IMR-90 (cell line): ENCODE measurements around the gene KCNQ5. TPM values are rescaled to one million over a fixed set of nuclear protein-coding genes. Genes with fewer than 3 reads are reported as not detected.

Experiments used
- ATAC-seq: fragments of 200-7000 bp; cut with Tn5 transposase; 2 replicates; pipeline ENCODE4 v1.9.1; 2020; ENCODE audit warnings: low read depth, mild to moderate bottlenecking, moderate library complexity
- BruUV-seq: library from RNA; stranded (reverse); fragments of 400-500 nt; replicated peaks from 2 replicates; lab custom pipeline; 2021; lab: Mats Ljungman, UMichigan
- CTCF ChIA-PET: fragments of 300-600 bp; formaldehyde crosslinking; extraction: SDS; loops from one replicate; lab custom pipeline; 2021; ENCODE audit warnings: antibody characterized with exemption; lab: Yijun Ruan, JAX
- POLR2A ChIA-PET: fragments of 300-600 bp; sonication (Branson Sonifier 250); formaldehyde crosslinking; loops from one replicate; lab custom pipeline; 2022; ENCODE audit warnings: antibody characterized with exemption; ENCODE audit not compliant: unreplicated experiment; lab: Charles Lee
- DNase-seq: peaks from one replicate; pipeline ENCODE4 v3.0.0; 2013
- H2AFZ ChIP-seq: replicated peaks from 2 replicates; pipeline ENCODE3; 2013; ENCODE audit warnings: low read length, mild to moderate bottlenecking; ENCODE audit not compliant: poor library complexity
- H2AK5ac ChIP-seq: 2 replicates; pipeline ENCODE4 v1.6.1; 2013; ENCODE audit warnings: low read depth, low read length, inconsistent platforms
- H2AK9ac ChIP-seq: replicated peaks from 2 replicates; pipeline ENCODE3; 2013; ENCODE audit warnings: mild to moderate bottlenecking, low read depth, low read length, moderate library complexity; ENCODE audit not compliant: poor library complexity
- H2BK120ac ChIP-seq: 2 replicates; pipeline ENCODE4 v1.6.1; 2013; ENCODE audit warnings: low read depth, low read length, inconsistent platforms
- H2BK15ac ChIP-seq: 3 replicates; pipeline ENCODE4 v1.6.1; 2013; ENCODE audit warnings: low read depth, low read length, inconsistent platforms
- H2BK20ac ChIP-seq: 2 replicates; pipeline ENCODE4 v1.6.1; 2013; ENCODE audit warnings: low read depth, mild to moderate bottlenecking, inconsistent platforms, low read length, moderate library complexity
- H2BK5ac ChIP-seq: 2 replicates; pipeline ENCODE4 v1.6.1; 2013; ENCODE audit warnings: mild to moderate bottlenecking, low read depth, low read length, inconsistent platforms; ENCODE audit not compliant: poor library complexity, severe bottlenecking
- H3K14ac ChIP-seq: replicated peaks from 2 replicates; pipeline ENCODE4 v1.6.1; 2013; ENCODE audit warnings: low read depth, low read length, inconsistent platforms
- H3K18ac ChIP-seq: 2 replicates; pipeline ENCODE4 v1.6.1; 2013; ENCODE audit warnings: low read depth, low read length, control low read depth
- H3K23ac ChIP-seq: 2 replicates; pipeline ENCODE4 v1.6.1; 2013; ENCODE audit warnings: low read depth, low read length, inconsistent platforms
- H3K27ac ChIP-seq: 2 replicates; pipeline ENCODE4 v1.5.1; 2013; ENCODE audit warnings: mild to moderate bottlenecking, control low read depth, low read length; ENCODE audit not compliant: insufficient read depth
- H3K27me3 ChIP-seq: 2 replicates; pipeline ENCODE4 v1.6.1; 2013; ENCODE audit warnings: low read length; ENCODE audit not compliant: control insufficient read depth, insufficient read depth
- H3K36me3 ChIP-seq: 2 replicates; pipeline ENCODE4 v1.6.1; 2013; ENCODE audit warnings: low read length, mixed read lengths; ENCODE audit not compliant: control insufficient read depth, insufficient read depth
- H3K4ac ChIP-seq: 2 replicates; pipeline ENCODE4 v1.6.1; 2013; ENCODE audit warnings: low read depth, low read length, inconsistent platforms
- H3K4me1 ChIP-seq: 2 replicates; pipeline ENCODE4 v1.6.1; 2013; ENCODE audit warnings: low read length, mixed read lengths; ENCODE audit not compliant: control insufficient read depth, insufficient read depth
- H3K4me2 ChIP-seq: 2 replicates; pipeline ENCODE4 v1.6.1; 2013; ENCODE audit warnings: low read depth, mild to moderate bottlenecking, control low read depth, low read length, moderate library complexity
- H3K4me3 ChIP-seq: 2 replicates; pipeline ENCODE4 v1.5.1; 2013; ENCODE audit warnings: low read depth, mild to moderate bottlenecking, control low read depth, low read length, moderate library complexity; ENCODE audit not compliant: insufficient read depth
- H3K56ac ChIP-seq: 2 replicates; pipeline ENCODE4 v1.6.1; 2013; ENCODE audit warnings: low read length, inconsistent platforms; ENCODE audit not compliant: insufficient read depth; ENCODE audit errors: extremely low read depth
- H3K79me1 ChIP-seq, 2 experiments: 2 replicates each; pipeline ENCODE4 v1.6.1; 2013; ENCODE audit warnings: low read length in 2 of 2, inconsistent platforms in 1 of 2, low read depth in 1 of 2
- H3K9ac ChIP-seq: 2 replicates; pipeline ENCODE4 v1.6.1; 2013; ENCODE audit warnings: low read depth, low read length, control low read depth
- H3K9me1 ChIP-seq: 2 replicates; pipeline ENCODE4 v1.6.1; 2013; ENCODE audit warnings: low read length, inconsistent platforms; ENCODE audit not compliant: insufficient read depth
- H3K9me3 ChIP-seq: 2 replicates; pipeline ENCODE4 v1.6.1; 2013; ENCODE audit warnings: low read length; ENCODE audit not compliant: control insufficient read depth, insufficient read depth
- H4K20me1 ChIP-seq: 2 replicates; pipeline ENCODE4 v1.6.1; 2013; ENCODE audit warnings: low read length, inconsistent platforms; ENCODE audit not compliant: insufficient read depth
- H4K5ac ChIP-seq: 2 replicates; pipeline ENCODE4 v1.6.1; 2013; ENCODE audit warnings: mild to moderate bottlenecking, low read depth, low read length, control low read depth
- H4K8ac ChIP-seq, 2 experiments: 2 replicates each; pipeline ENCODE4 v1.6.1; 2013; ENCODE audit warnings: low read depth in 2 of 2, low read length in 2 of 2, control low read depth in 1 of 2, inconsistent platforms in 1 of 2
- H4K91ac ChIP-seq: 2 replicates; pipeline ENCODE4 v1.6.1; 2013; ENCODE audit warnings: low read depth, low read length, inconsistent platforms; ENCODE audit not compliant: insufficient read depth
- CTCF ChIP-seq: conservative IDR thresholded peaks from 2 replicates; pipeline ENCODE4 v1.5.1; 2012; ENCODE audit warnings: mild to moderate bottlenecking, low read depth, low read length, improper control_type of control experiment
- FOS ChIP-seq: fragments of 150-350 bp; IDR thresholded peaks from 2 replicates; pipeline ENCODE4 v1.6.1; 2016; ENCODE audit warnings: low read depth, low read length
- MAFK ChIP-seq: IDR thresholded peaks from 2 replicates; pipeline ENCODE4 v1.6.1; 2012; ENCODE audit warnings: low read depth, low read length, improper control_type of control experiment
- MAZ ChIP-seq: IDR thresholded peaks from 2 replicates; pipeline ENCODE4 v1.6.1; 2012; ENCODE audit warnings: low read depth, mild to moderate bottlenecking, low read length, improper control_type of control experiment, moderate library complexity, borderline replicate concordance
- MXI1 ChIP-seq: IDR thresholded peaks from 2 replicates; pipeline ENCODE4 v1.6.1; 2012; ENCODE audit warnings: low read depth, mild to moderate bottlenecking, low read length, moderate library complexity, borderline replicate concordance
- NFE2L2 ChIP-seq: fragments of 150-350 bp; IDR thresholded peaks from 2 replicates; pipeline ENCODE4 v1.6.1; 2016; ENCODE audit warnings: low read depth, mild to moderate bottlenecking, low read length
- POLR2A ChIP-seq: IDR thresholded peaks from 2 replicates; pipeline ENCODE4 v1.6.1; 2012; ENCODE audit warnings: mild to moderate bottlenecking, low read depth, low read length
- RFX5 ChIP-seq: IDR thresholded peaks from 2 replicates; pipeline ENCODE4 v1.8.0; 2012; ENCODE audit warnings: low read depth, mild to moderate bottlenecking, low read length, moderate library complexity
- USF2 ChIP-seq: fragments of 150-350 bp; IDR thresholded peaks from 2 replicates; pipeline ENCODE4 v1.6.1; 2017; ENCODE audit warnings: mild to moderate bottlenecking, antibody characterized with exemption, low read length, low read depth
- dilution Hi-C: fragments of 300-500 bp; cut with HindIII; formaldehyde crosslinking; loops from one replicate; pipeline ENCODE4 v1.14.3; 2018; ENCODE audit warnings: low sequenced_read_pairs; ENCODE audit not compliant: unreplicated experiment
- in situ Hi-C: fragments of 300-500 bp; cut with MboI; formaldehyde crosslinking; loops from 3 replicates; pipeline ENCODE4 v1.14.3; 2019; ENCODE audit warnings: low sequenced_read_pairs, inconsistent platforms, mixed read lengths
- intact Hi-C: fragments of 100-400 bp; cut with micrococcal nuclease; formaldehyde crosslinking; loops from 2 replicates; pipeline ENCODE4 v1.10.0; 2022
- polyA plus RNA-seq, 3 experiments: library from polyadenylated mRNA; depleted of rRNA; stranded (reverse); fragments of >200 nt; gene quantifications; 2 replicates each; pipeline ENCODE4 v1.2.3, GENCODE V29; 2012; ENCODE audit warnings: low replicate concordance in 1 of 3
- total RNA-seq: library from RNA; depleted of rRNA; stranded (reverse); fragments of >200 nt; gene quantifications from 2 replicates; pipeline ENCODE4 v1.2.3, GENCODE V29; 2012

The KCNQ5 gene
- total and polyA plus RNA-seq, 2 of the 4 experiments (the other 2 are of a cell fraction) = 0.75 to 1.3 TPM

GRCh38 chr6:73144516-73144915 lies 522.7 kb downstream of the KCNQ5 start:
- ChIA-PET CTCF (interaction anchor here (0.5 kb wide), 1 partner anchor 25 kb away, joined by 3 read pairs; no protein-coding TSS in a partner anchor), POLR2A (no interaction called here)
- H3K14ac ChIP-seq = no peak overlapping the region
- no peak overlapping the region for H2AK9ac ChIP-seq
- no peaks in the 10 kb centered on the region for H3K79me1 ChIP-seq
- intact Hi-C loops = no loop called here
- H3K4me3 ChIP-seq = no peak overlapping the region
- no peaks in the 10 kb centered on the region for H4K20me1 ChIP-seq
- no peak overlapping the region for H2AK5ac ChIP-seq
- no peak overlapping the region for H2AFZ ChIP-seq
- no TSS peak for BruUV-seq
- in situ Hi-C loops = no loop called here
- H3K56ac ChIP-seq = no peak overlapping the region
- TF ChIP-seq POLR2A (no peak), RFX5 (no peak), MAFK (no peak), MAZ (no peak), NFE2L2 (no peak), CTCF (no peak), FOS (no peak), USF2 (no peak), MXI1 (no peak)
- no peak overlapping the region for H3K27ac ChIP-seq
- no peaks in the 10 kb centered on the region for H3K9me1 ChIP-seq
- no peaks in the 10 kb centered on the region for H3K4me1 ChIP-seq
- no peak overlapping the region for H2BK15ac ChIP-seq
- no peak overlapping the region for H3K23ac ChIP-seq
- no peaks in the 10 kb centered on the region for H3K36me3 ChIP-seq
- H2BK120ac ChIP-seq = no peak overlapping the region
- ATAC-seq = no peak
- no peak overlapping the region for H3K18ac ChIP-seq
- H3K4ac ChIP-seq = no peak overlapping the region
- no peak overlapping the region for H4K5ac ChIP-seq
- dilution Hi-C loops = no loop called here
- H4K91ac ChIP-seq = no peak overlapping the region
- H3K9ac ChIP-seq = no peak overlapping the region
- H2BK5ac ChIP-seq = no peak overlapping the region
- no peaks in the 10 kb centered on the region for H3K9me3 ChIP-seq
- peak; percentile 13 for DNase-seq
- no peak overlapping the region for H3K4me2 ChIP-seq
- no peak overlapping the region for H4K8ac ChIP-seq
- no peak overlapping the region for H2BK20ac ChIP-seq
- H3K27me3 ChIP-seq = no peaks in the 10 kb centered on the region
